ENCODE measurements around the gene PASK. TPM values are rescaled to one million over a fixed set of nuclear protein-coding genes. Genes with fewer than 3 reads are reported as not detected.

PASK gene
- total RNA-seq, 5 donors from 2014 or later (not counting 1 experiment from before 2014, with no cell fraction given), result 80.5 to 272 (median 167) TPM

DNA sequence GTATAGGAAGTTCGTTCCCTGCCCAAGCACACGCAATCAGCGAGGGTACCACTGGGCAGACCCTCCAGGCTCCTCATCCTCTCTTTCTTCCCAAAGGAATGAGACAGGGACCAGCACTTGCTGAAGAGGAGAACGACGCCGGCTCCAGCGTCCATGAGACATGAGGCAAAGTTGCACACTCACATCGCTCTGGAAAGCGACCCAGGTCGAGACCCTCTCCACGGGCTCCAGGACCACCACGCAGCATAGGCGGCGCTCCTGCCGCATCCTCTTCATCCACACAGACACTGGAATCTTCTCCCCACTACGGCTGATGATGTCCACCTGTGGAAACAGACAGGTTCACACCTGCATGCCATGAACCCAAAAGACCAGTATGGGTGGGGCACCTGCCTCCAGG lies 10.8 kb downstream of the PASK start:
- no peak overlapping the region for H3K27ac ChIP-seq (ENCODE audit: low read length)
- WGBS (ENCODE audit: insufficient coverage), result 98% methylated on average over 10 of the region's 16 CpGs
- ATAC-seq (replicated peaks in 1 of 4), result no peak
- ChIA-PET CTCF (no interaction called here), POLR2A (no interaction called here)
- Mint-ChIP-seq H3K4me3 (no peak overlapping the region), H3K27ac (no peak overlapping the region), H3K36me3 (peaks cover 48% of the 10 kb centered on the region), H3K9me3 (no peaks in the 10 kb centered on the region), H3K4me1 (peaks cover 0 to 12% (median 3%) of the 10 kb centered on the region in 3 donors), H3K27me3 (no peaks in the 10 kb centered on the region)
- H3K27me3 ChIP-seq (replicated peaks in 1 of 2; ENCODE audit: control insufficient read depth in 2 of 2, extremely low read depth in 1 of 2, insufficient read depth in 2 of 2, low read length in 1 of 2), result no peaks in the 10 kb centered on the region
- peaks cover 4 to 65% of the 10 kb centered on the region in 2 donors for H3K36me3 ChIP-seq (ENCODE audit: control insufficient read depth in 2 of 2, extremely low read depth in 1 of 2, insufficient read depth in 1 of 2, low read length in 1 of 2)
- no peaks in the 10 kb centered on the region for H3K9me3 ChIP-seq
- no peak for DNase-seq
- H3K4me3 ChIP-seq (ENCODE audit: control insufficient read depth in 1 of 2, extremely low read depth in 1 of 2, low read length in 1 of 2), result no peak overlapping the region
- no peaks in the 10 kb centered on the region for H3K4me1 ChIP-seq (ENCODE audit: control insufficient read depth in 1 of 2, extremely low read depth in 1 of 2, insufficient read depth in 2 of 2, low read length in 2 of 2)

DNA sequence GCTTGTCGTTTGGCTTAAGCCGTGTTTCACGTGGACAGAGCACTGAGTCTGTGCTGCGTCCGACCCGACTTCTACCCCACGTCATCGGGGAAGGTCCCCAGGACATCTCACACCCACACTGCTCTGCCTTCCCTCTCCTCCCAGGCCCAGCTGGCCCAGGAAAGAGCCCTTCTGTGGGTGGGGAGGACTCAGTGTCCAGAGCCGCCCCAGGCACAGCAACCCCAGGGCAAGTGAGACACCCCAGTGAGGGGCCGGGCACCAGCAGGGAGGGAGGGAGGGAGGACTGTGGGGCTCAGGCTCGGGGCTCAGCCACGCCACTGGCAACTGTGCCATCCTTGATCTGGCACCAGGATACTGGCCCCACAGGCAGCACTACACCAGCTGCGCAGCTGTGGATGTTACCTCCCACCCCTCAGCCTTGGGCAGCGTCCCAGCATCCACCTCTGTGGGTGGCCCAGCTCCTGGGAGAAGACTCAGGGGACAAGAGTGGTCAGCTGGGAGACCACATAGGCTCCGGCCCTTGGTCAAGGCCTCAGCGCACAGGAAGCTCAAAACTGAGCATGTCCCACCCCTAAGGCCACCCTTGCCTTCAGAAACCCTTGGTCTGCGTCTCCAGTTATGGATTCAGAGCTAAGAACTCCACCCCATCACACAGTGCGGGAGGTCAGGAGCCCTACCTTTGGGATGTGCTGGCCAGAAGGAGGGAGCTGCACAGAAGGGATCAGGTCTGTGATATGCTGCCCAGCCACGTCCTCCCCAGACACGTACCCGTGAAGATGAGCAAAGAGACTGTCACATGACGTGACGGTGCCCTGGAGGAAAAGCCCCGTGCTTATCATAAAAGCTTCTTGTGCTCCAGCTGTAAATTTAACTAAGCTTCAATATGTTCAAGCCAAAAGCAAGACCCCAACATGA lies 11.7 kb downstream of the PASK start:
- no peak overlapping the region for H3K27ac Mint-ChIP-seq
- H3K36me3 Mint-ChIP-seq, result peaks cover 57% of the 10 kb centered on the region
- no peaks in the 10 kb centered on the region for H3K9me3 Mint-ChIP-seq
- Histone ChIP-seq H3K9me3 (no peaks in the 10 kb centered on the region), H3K4me1 (ENCODE audit: control insufficient read depth in 1 of 2, extremely low read depth in 1 of 2, insufficient read depth in 2 of 2, low read length in 2 of 2) (no peaks in the 10 kb centered on the region), H3K36me3 (ENCODE audit: control insufficient read depth in 2 of 2, extremely low read depth in 1 of 2, insufficient read depth in 1 of 2, low read length in 1 of 2) (peaks cover 3 to 63% of the 10 kb centered on the region in 2 donors), H3K27me3 (replicated peaks in 1 of 2; ENCODE audit: control insufficient read depth in 2 of 2, extremely low read depth in 1 of 2, insufficient read depth in 2 of 2, low read length in 1 of 2) (no peaks in the 10 kb centered on the region), H3K27ac (ENCODE audit: low read length) (no peak overlapping the region), H3K4me3 (ENCODE audit: control insufficient read depth in 1 of 2, extremely low read depth in 1 of 2, low read length in 1 of 2) (no peak overlapping the region)
- CTCF ChIA-PET, result no interaction called here
- H3K4me3 Mint-ChIP-seq, result no peak overlapping the region
- H3K27me3 Mint-ChIP-seq, result no peaks in the 10 kb centered on the region
- DNase-seq (no peak), ATAC-seq (replicated peaks in 1 of 4) (no peak)
- POLR2A ChIA-PET, result no interaction called here
- WGBS (ENCODE audit: insufficient coverage), result 96% methylated on average over 15 of the region's 24 CpGs
- peaks cover 0 to 12% (median 3%) of the 10 kb centered on the region in 3 donors for H3K4me1 Mint-ChIP-seq

DNA sequence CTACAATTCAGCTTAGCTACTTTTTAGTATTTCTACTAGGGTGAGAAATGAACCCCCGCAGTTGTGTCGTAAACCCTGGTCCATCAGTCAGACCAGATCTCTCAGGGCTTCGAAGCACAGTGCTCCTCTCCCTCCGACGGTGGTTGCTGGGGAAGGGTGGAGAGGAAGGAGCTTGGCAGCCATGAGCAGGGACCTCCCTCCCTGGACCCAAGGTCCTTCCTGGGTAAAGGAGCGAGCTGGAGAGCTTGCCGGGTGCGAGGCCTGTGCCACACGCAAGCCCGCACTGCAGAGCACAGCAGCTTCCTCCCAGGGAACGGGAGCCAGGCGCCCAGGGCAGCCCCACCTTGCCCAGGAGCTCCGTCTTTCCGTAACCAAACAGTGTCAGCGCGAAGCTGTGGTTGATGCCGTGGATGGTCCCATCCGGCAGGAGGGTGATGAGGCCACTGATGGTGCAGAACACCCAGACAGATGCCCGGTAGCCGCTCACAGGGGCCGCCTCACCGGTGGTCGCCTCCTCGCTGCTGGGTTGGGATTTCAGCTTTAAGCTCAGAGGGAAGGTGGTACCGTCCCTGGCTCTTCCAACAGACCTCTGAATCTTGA lies 12.5 kb downstream of the PASK start:
- no peak overlapping the region for H3K27ac Mint-ChIP-seq
- peaks cover 0 to 57% of the 10 kb centered on the region in 2 donors for H3K36me3 ChIP-seq (ENCODE audit: control insufficient read depth in 2 of 2, extremely low read depth in 1 of 2, insufficient read depth in 1 of 2, low read length in 1 of 2)
- no peak for ATAC-seq (replicated peaks in 1 of 4)
- POLR2A ChIA-PET, result no interaction called here
- no peaks in the 10 kb centered on the region for H3K9me3 ChIP-seq
- H3K27me3 Mint-ChIP-seq, result no peaks in the 10 kb centered on the region
- no peaks in the 10 kb centered on the region for H3K9me3 Mint-ChIP-seq
- H3K4me1 Mint-ChIP-seq, result peaks cover 0 to 6% (median 0%) of the 10 kb centered on the region in 3 donors
- no peaks in the 10 kb centered on the region for H3K4me1 ChIP-seq (ENCODE audit: control insufficient read depth in 1 of 2, extremely low read depth in 1 of 2, insufficient read depth in 2 of 2, low read length in 2 of 2)
- no peaks in the 10 kb centered on the region for H3K27me3 ChIP-seq (replicated peaks in 1 of 2; ENCODE audit: control insufficient read depth in 2 of 2, extremely low read depth in 1 of 2, insufficient read depth in 2 of 2, low read length in 1 of 2)
- DNase-seq, result no peak
- H3K4me3 ChIP-seq (ENCODE audit: control insufficient read depth in 1 of 2, extremely low read depth in 1 of 2, low read length in 1 of 2), result no peak overlapping the region
- WGBS (ENCODE audit: insufficient coverage), result 97% methylated on average over 25 of the region's 25 CpGs
- H3K36me3 Mint-ChIP-seq, result peaks cover 51% of the 10 kb centered on the region
- H3K27ac ChIP-seq (ENCODE audit: low read length), result no peak overlapping the region
- no peak overlapping the region for H3K4me3 Mint-ChIP-seq
- CTCF ChIA-PET, result no interaction called here

DNA sequence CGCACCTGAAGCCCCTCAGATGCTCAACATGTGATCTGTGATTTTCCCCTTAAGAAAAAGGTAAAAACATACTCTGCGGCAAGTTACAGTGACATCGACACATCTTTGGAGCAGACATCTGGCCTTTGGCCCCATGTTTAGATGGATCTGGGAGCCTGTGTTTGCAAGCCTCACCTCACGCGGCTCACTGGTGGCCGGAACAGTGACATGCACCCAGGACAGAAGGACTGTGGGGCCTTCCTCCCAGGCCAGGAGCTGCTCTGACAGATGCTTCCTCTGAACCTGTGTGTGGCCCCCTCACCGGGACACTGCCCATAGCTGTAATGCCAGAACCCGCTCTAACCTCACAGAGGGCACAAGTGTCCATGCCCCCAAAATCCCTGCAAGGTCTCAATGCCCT lies 13.1 kb downstream of the PASK start:
- Mint-ChIP-seq H3K27me3 (no peaks in the 10 kb centered on the region), H3K27ac (no peak overlapping the region), H3K4me3 (no peak overlapping the region), H3K36me3 (peaks cover 46% of the 10 kb centered on the region), H3K9me3 (no peaks in the 10 kb centered on the region), H3K4me1 (peaks cover 0 to under 1% (median 0%) of the 10 kb centered on the region in 3 donors)
- WGBS (ENCODE audit: insufficient coverage), result 95% methylated on average over 8 of the region's 8 CpGs
- no peaks in the 10 kb centered on the region for H3K9me3 ChIP-seq
- H3K27ac ChIP-seq (ENCODE audit: low read length), result no peak overlapping the region
- ATAC-seq (replicated peaks in 1 of 4) (no peak), DNase-seq (no peak)
- ChIA-PET POLR2A (no interaction called here), CTCF (no interaction called here)
- H3K36me3 ChIP-seq (ENCODE audit: control insufficient read depth in 2 of 2, extremely low read depth in 1 of 2, insufficient read depth in 1 of 2, low read length in 1 of 2), result peaks cover 0 to 57% of the 10 kb centered on the region in 2 donors
- no peaks in the 10 kb centered on the region for H3K4me1 ChIP-seq (ENCODE audit: control insufficient read depth in 1 of 2, extremely low read depth in 1 of 2, insufficient read depth in 2 of 2, low read length in 2 of 2)
- H3K27me3 ChIP-seq (replicated peaks in 1 of 2; ENCODE audit: control insufficient read depth in 2 of 2, extremely low read depth in 1 of 2, insufficient read depth in 2 of 2, low read length in 1 of 2), result no peaks in the 10 kb centered on the region
- H3K4me3 ChIP-seq (ENCODE audit: control insufficient read depth in 1 of 2, extremely low read depth in 1 of 2, low read length in 1 of 2), result no peak overlapping the region

DNA sequence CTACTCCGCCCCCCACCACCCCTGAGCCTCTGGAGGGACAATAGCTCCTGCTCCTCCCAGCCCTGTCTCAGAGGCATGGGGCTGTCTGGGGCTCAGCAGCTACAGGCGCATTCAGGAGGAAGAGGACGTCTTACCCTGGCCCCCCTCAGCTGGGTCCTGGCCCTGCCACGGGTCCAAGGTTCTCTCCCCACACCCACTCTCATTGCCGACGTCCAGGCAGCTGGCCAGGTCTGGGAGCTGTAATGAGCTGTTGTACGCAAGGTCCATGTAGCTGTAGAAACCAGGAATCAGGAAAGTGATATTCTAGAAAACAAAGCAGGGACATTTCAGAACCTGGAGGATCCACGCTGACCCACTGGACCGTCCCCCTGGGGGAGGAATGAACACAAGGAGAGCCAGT lies 13.5 kb downstream of the PASK start:
- no peak overlapping the region for H3K4me3 ChIP-seq (ENCODE audit: control insufficient read depth in 1 of 2, extremely low read depth in 1 of 2, low read length in 1 of 2)
- ChIA-PET POLR2A (no interaction called here), CTCF (no interaction called here)
- H3K27ac ChIP-seq (ENCODE audit: low read length), result no peak overlapping the region
- H3K4me3 Mint-ChIP-seq, result no peak overlapping the region
- H3K4me1 ChIP-seq (ENCODE audit: control insufficient read depth in 1 of 2, extremely low read depth in 1 of 2, insufficient read depth in 2 of 2, low read length in 2 of 2), result no peaks in the 10 kb centered on the region
- H3K4me1 Mint-ChIP-seq, result no peaks in the 10 kb centered on the region
- 92% methylated on average over 7 of the region's 9 CpGs for WGBS (ENCODE audit: insufficient coverage)
- no peaks in the 10 kb centered on the region for H3K9me3 ChIP-seq
- no peaks in the 10 kb centered on the region for H3K9me3 Mint-ChIP-seq
- peaks cover 46% of the 10 kb centered on the region for H3K36me3 Mint-ChIP-seq
- peaks cover 0 to 55% of the 10 kb centered on the region in 2 donors for H3K36me3 ChIP-seq (ENCODE audit: control insufficient read depth in 2 of 2, extremely low read depth in 1 of 2, insufficient read depth in 1 of 2, low read length in 1 of 2)
- no peaks in the 10 kb centered on the region for H3K27me3 Mint-ChIP-seq
- no peak overlapping the region for H3K27ac Mint-ChIP-seq
- no peak for ATAC-seq (replicated peaks in 1 of 4)
- no peak for DNase-seq
- no peaks in the 10 kb centered on the region for H3K27me3 ChIP-seq (replicated peaks in 1 of 2; ENCODE audit: control insufficient read depth in 2 of 2, extremely low read depth in 1 of 2, insufficient read depth in 2 of 2, low read length in 1 of 2)

DNA sequence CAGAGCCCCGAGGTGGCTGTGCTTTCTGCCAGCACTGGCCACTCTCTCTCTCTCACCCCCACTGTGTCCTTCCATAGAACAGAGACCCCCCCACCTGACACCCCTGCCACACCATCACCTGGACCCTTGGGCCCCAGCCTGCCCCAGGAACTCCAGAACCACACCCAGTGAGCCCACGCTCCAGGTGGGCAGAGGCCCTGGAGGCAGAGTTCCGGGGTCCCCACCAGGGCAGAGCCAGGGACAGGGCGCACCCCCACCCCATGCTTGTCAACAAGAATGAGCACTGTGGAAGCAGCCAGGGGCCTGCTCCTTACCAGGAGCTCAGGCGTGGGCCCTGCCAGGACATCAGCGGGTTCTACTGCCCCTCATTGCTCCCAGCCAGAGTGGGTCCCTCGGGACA lies 14.6 kb downstream of the PASK start:
- no peak for DNase-seq
- CTCF ChIA-PET, result interaction anchor here in 1 of 2 donors (0.6 kb wide), 1 partner anchor 58 kb away, joined by 3 read pairs; no protein-coding TSS in a partner anchor

More for the DNA sequence above, 14.6 kb downstream of the PASK start:
- 82% methylated on average over 5 of the region's 7 CpGs for WGBS (ENCODE audit: insufficient coverage)
- no peak overlapping the region for H3K4me3 ChIP-seq (ENCODE audit: control insufficient read depth in 1 of 2, extremely low read depth in 1 of 2, low read length in 1 of 2)
- no peak overlapping the region for H3K4me3 Mint-ChIP-seq
- no peaks in the 10 kb centered on the region for H3K4me1 ChIP-seq (ENCODE audit: control insufficient read depth in 1 of 2, extremely low read depth in 1 of 2, insufficient read depth in 2 of 2, low read length in 2 of 2)
- H3K27ac ChIP-seq (ENCODE audit: low read length), result no peak overlapping the region
- H3K9me3 ChIP-seq, result no peaks in the 10 kb centered on the region
- no peaks in the 10 kb centered on the region for H3K27me3 Mint-ChIP-seq
- H3K27ac Mint-ChIP-seq, result no peak overlapping the region
- ATAC-seq (replicated peaks in 1 of 4), result no peak
- no peaks in the 10 kb centered on the region for H3K9me3 Mint-ChIP-seq
- POLR2A ChIA-PET, result no interaction called here
- no peaks in the 10 kb centered on the region for H3K4me1 Mint-ChIP-seq
- no peaks in the 10 kb centered on the region for H3K27me3 ChIP-seq (replicated peaks in 1 of 2; ENCODE audit: control insufficient read depth in 2 of 2, extremely low read depth in 1 of 2, insufficient read depth in 2 of 2, low read length in 1 of 2)
- H3K36me3 ChIP-seq (ENCODE audit: control insufficient read depth in 2 of 2, extremely low read depth in 1 of 2, insufficient read depth in 1 of 2, low read length in 1 of 2), result peaks cover 0 to 52% of the 10 kb centered on the region in 2 donors
- peaks cover 56% of the 10 kb centered on the region for H3K36me3 Mint-ChIP-seq

Measured in T-cell (primary cell).